Epidermal melanocyte (primary cell): ENCODE results near the gene TSPAN18.

Experiments
- DNase-seq: peaks from one replicate; pipeline ENCODE4 v3.0.0; 2011; ENCODE audit warnings: low spot score; ENCODE audit not compliant: insufficient read length

Gene TSPAN18

DNA sequence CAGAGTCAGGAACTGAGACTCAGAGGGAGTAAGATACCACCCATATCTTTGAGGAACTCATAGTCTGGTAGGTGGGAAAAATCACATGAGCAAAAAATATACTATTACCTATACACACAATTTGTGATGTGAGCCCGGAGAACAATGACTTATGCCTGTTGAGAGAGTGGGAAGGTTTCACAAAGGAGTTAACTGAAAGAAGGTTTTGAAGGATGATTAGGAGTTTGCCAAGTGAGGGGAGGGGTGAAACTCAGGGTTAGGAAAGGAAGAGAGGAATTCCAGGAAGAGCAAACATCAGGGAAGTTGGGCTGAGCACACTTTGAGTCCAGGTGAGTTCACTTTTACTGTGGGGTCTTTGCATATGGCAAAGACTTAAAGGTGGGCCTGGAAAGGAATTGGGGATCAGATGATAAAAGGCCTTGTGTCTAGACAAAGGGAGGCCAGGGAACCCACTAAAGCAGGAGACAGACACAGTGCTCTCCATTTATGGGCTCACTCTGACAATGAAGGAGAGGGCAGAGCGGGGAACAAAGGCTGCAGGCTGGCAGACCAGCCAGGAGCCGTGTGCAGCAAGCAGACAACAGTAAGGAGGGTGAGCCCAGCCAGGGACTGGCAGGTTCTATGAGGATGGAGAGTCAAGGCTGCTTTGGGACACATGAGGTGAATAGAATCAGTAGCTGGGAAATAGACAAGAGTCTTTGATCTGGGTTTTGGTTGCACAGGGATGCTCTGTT lies 33.1 kb downstream of the TSPAN18 start:
- DNase-seq: no peak

DNA sequence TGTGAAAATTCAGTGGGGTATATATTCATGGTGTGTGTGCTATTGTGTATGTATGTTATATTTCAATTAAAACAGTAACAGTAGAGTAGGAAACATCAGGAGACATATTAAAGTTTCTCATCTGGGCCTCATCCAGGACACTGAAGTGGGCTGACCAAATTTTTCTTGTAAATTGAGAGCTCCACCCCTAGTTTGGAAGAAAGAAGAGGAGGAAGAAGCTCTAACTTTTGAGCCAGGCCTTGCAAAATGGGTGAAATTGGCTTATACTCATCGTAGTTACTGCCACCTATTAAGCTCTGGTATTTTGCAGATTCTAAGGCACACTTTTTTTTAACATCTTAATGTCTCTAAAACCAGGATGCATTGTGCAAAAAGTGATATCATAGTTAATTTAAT lies 33.7 kb downstream of the TSPAN18 start:
- no peak for DNase-seq

DNA sequence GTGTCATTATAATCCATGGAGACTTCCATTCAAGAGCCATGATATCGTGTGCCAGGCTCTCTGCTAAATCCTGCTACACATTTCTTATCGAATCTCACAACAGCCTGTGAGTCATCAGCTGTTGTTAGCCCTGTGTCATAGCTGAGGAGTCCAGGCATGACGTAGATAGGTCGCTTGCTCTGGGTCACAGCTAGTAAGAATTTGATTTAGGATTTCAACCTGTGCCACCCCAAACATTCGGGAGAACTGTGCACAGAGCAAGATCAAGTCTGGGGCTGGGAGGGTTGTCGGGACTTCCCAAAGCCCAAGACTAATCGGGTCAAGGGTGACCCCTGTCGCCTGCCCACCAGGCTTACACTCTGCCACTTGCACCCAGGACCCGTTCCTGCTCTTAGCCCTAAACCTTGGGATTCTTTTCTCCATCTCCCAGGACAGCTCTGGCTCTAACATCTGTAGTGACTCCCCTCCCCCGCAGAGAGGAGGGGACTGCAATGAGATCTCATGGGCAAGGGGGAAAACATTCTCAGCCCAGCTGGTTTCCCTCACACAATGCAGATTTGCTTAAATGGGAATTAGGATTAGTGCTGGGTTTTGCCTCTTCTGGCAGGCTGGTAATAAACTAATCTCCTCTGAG lies 34.3 kb downstream of the TSPAN18 start:
- no peak for DNase-seq

- no peak for DNase-seq
Measured at GRCh38 chr11:44761551-44761961, 34.8 kb downstream of the TSPAN18 start.

DNA sequence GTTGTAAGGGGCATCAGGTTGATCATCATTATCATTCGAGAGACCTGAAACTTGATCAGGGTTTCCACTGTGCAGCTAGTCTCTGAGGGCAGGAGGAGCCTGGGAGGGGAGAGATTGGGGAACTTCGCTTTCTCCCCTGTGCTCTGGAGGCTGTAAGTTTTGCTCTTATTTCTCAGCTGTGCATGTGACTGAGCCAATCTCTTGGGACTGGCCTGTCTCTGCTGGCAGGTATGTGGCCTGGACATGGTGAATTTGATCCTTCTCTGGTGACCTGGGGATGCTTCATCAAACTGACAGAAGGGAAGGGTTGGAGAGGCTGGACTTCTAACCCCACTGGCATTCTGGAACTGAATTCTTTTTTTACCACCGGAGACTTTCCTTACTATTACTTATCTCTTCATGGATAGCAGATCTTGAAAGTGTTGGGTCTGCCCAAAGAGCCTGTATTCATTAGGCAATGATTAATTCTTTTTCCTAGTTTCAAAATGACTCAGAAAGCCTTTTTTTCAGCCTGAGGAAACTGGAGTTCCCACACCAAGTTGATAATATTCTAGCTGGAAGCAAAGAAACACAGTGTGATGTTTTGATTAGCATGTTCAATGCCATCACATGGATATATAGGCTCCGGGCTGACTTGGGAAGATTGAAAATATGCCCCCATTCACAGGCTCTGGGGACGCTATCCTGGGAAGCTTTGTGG lies 36.5 kb downstream of the TSPAN18 start:
- no peak for DNase-seq

DNA sequence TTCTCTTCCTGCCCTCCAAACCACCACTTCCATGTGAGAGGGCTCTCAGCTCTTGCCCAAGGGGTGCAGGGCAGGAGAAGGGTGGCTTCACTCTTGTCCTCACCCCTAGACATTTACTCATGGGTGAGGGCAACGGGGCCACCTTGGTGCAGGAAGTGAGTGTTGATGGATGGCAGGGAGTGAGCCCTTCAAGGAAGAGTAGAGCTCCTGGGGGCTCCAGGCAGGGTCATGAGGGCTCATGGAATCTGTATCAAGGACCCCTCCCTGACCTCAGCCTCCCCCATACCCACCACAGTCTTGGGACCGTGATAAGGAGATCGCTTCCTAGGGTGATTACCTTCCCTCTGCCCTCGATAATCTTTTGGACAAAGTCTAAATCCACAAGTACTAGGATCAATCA lies 37.8 kb downstream of the TSPAN18 start:
- DNase-seq: no peak

GRCh38 chr11:44765026-44765595 lies 38.3 kb downstream of the TSPAN18 start:
- DNase-seq: no peak

- DNase-seq: no peak
Measured at GRCh38 chr11:44765676-44766075, 38.9 kb downstream of the TSPAN18 start.

DNA sequence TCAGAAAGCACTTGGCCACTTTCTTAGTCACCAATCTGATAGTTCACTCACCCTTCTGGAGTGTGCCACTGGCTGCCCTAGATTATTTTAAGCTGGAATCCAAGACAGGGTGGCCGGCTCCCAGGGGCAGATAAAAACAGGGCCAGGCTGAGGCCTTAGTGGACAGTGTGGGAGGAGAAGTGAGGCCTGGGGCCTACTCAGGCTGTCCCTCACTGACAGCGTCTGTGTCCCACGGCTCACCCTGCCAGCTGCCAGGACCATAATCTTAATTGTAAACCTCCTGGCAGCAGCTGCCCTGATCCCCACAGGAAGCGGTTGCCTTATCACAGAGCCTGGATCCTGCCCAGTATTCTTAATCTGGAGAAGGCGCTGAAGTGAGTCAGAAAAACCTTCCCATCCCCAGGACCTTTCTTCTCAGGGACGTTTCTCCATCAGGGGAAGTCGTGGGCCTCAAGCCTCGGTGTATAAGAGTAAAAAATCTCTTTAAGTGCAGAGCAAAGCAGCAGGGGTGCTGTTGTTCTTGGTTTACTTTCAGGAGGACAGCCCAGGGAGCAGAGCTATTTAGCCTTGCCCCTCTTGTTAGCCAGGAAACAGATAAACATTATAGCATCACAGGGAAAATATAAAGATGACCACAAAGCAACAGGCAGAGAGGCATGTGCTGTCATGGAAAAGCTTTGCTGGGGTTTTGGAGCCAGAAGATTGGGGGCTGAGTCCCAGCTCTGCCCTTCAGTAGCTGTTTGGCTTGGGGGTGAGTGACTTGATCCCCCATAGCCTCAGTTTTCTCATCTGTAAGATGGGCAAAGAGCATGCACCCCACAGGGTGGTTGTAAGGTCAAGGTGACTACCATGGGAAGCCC lies 39.6 kb downstream of the TSPAN18 start:
- DNase-seq: no peak

- no peak for DNase-seq
Measured at GRCh38 chr11:44766972-44767278, 40.2 kb downstream of the TSPAN18 start.

GRCh38 chr11:44767421-44767820 lies 40.7 kb downstream of the TSPAN18 start:
- no peak for DNase-seq

DNA sequence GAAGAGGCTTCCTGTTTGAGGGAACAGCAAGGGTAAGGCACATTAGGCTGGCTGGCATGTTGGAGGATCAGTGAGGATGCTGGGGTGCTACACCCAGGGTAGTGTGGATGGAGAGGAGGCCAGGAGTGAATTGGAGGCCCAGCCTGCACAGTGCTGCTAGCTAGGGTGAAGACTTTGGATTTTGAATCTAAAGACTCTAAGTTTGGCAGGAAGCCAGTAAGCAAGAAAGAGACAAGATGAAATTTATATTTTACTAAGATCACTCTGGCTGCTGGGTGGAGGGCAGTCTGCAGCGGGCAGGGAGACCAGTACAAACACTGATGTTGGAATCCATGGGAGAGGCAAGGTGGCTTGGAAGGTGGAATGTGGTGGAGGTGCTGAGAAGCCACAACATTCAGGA lies 43.6 kb downstream of the TSPAN18 start:
- no peak for DNase-seq

DNA sequence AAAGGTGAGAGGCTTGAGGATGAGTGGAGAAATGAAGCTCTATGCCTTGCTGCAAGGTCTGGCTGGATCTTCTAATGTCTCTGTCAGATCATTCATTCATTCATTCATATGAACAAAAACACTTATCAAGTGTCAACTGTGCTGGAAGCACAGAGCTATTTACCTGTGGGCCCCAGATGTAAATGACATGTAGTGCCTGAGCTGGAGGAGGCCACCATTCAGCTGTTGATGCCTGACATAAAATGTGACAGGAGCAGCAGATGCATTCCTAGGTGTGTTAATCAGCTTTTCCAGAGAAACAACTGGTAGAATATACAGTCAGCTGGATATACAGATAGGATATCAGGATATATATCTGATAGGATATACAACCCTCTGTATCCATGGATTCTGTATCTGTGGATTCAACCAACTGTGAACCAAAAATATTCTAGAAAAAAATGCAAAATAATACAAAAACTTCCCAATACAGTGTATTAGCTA lies 44.5 kb downstream of the TSPAN18 start:
- DNase-seq: no peak

- DNase-seq: no peak
Measured at GRCh38 chr11:44771841-44772240, 45.1 kb downstream of the TSPAN18 start.

- DNase-seq: no peak
Measured at GRCh38 chr11:44773351-44773965, 46.7 kb downstream of the TSPAN18 start.

- DNase-seq: no peak
Measured at GRCh38 chr11:44774108-44774507, 47.3 kb downstream of the TSPAN18 start.

- no peak for DNase-seq
Measured at GRCh38 chr11:44774731-44775130, 48.0 kb downstream of the TSPAN18 start.

GRCh38 chr11:44775366-44775984 lies 48.7 kb downstream of the TSPAN18 start:
- no peak for DNase-seq

GRCh38 chr11:44775985-44776446 lies 49.3 kb downstream of the TSPAN18 start:
- no peak for DNase-seq

DNA sequence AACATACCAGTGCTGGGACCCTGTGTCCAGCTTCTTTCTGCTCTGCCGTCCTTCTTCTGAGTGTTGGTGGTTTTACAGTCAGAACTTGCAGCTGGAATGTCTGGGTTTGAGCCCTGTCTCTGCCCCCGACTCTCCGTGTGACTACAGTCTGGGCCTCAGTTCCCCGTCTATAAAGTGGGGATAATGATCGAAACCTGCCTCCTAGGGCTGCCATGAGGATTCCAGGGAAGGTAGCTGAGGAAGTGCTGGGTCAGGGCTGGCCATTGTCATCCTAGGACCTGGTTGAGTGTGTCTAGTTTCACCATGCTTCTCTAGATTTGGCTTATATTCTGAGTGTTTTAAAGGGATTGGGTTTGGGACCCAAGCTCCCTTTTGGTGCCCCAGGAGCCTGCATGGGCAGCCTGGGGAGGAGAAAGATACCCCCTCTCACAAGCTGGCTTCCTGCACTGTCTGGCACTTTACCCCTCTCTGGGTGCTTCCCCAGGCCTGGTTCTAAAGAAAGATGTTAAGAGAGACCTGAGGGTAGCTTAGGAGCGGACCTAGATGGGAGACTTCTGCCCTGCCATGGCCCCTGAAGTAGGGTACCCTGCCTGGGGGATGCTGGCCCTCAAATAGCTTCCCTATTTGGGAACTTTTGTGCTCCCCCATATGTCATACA lies 49.9 kb downstream of the TSPAN18 start:
- no peak for DNase-seq
